UCSD-AML1 (cell line): ENCODE data around the gene SMAD7.

ENCODE experiments used
- DNase-seq: peaks from one replicate; lab custom pipeline; 2025; ENCODE audit not compliant: unreplicated experiment; lab: John Stamatoyannopoulos, UW

The SMAD7 gene

DNA sequence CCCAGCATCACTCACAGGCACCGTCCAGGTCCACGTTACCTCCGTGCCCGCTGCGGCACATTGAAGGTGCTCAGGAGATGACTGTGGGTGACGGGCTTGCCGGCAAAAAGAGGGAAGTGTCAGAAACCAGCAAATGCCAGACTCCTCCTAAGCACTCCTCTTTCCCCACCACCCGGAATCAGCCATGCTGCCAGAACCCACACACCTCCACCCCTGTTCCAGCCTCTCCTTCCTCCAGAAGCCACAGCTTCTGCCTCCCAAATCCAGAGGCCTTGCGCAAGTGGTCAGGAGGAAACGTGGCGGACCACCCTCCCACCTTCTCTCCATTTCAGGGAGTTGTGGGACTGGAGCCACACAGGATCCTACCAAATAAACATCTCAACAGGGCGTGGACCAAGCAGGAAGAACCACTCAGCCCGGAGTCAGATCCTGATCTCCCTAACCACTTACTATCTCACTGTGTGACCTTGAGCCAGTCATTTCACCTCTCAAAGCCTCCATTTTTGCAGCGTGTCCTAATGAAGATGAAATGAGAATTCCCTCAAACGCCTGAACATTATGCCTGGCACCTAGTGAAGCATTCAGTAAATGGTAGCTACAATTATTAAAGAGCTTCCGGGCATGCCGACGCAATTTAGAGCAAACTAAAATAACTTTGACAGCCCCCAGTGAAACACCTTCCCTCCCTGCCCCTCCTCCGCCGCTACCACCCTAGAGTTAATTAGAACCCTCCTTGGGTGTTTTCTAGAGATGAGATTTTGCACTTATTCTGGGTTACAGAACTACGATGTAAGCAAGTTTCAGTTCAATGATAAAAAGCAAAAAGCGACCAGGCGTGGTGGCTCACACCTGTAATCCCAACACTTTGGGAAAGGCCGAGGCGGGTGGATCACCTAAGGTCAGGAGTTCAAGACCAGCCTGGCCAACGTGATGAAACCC, 32.9 kb downstream of the SMAD7 start:
- peak; percentile 58 for DNase-seq

DNA sequence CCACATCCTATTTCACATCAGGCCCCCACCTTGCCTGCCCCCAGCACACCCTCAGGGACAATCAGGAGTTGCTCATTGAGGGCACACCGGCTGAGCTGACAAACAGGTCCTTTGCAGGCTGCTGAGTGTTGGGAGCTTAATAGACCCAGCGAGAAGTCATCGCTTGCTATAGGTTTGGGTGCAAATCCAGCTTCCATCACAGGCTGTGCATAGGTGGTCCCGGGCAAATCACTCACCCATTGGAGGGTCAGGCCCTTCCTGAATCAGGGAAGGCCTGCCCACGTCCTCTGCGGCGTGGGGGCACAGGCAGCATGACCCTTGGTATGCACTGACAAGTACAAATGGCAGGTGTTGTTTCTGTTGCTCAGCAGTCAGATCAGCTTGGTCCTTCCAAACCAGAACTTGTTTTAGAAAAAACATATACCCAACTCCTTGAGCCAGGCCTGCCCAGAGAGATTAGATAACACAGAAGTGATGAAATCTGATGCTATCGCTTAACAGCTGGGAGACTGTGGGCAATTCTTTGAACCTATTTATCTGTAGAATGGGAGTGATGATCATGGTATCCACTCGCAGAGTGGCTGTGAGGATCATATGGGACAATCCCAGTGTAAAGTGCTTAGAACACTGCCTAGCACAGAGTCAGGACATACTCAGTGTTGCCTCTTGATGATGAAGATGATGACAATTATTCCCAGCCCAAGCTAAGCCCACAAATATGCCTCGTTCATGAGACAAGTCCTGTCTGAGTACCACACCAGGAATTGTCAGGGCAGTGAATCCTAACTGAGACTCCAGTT, 34.9 kb downstream of the SMAD7 start:
- DNase-seq: no peak

DNA sequence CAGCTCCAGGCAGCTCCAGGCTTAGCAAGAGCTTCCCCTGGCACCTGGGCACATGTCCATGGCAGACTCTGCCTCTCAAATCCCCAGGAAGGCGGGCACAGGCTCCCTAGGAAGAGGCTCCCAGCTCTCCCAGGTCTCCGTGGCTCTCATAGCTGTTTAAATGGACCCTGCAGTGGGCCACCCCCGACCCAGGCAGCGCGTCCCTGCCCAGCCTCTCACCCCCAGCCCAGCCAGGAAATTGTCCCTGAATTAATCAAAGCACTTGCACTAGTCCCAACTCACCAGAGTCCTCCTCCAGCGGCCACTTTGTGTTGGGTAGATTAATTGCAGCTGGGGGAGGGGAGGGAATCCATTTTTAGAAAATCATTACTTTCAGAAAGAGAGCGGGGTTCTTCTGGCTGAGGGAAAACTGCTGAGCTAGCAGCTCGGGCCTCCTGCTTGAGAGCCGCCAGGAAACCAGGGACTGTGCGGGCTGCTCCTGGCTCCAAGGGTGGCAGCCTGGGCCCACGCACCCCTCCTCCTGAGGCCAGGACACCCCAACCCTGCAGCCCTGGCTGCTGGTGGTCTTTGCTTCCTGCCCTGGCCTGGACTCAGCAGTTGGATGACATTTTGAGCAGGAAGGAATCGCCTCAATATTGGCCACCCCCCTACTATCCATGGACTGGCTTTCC, 36.0 kb downstream of the SMAD7 start:
- no peak for DNase-seq

DNA sequence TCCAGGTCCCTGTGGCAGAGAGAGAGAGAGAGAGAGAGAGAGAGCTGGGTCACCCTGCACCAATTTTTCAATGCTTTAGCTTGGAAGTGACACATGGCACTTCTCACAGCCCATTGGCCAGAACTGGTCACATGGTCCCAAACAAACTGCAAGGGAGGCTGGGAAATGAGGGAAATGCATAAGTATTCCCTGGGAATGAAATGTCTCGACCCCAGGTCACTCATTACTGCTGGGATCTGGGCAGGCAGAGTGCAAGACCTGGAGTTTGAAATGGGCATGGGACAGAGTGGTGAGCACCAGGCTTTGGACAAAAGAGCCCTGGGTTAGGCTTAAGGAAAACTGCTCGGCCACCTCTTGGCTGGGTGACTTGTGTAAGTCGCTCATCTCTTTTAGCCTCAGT, 37.0 kb downstream of the SMAD7 start:
- DNase-seq: no peak

DNA sequence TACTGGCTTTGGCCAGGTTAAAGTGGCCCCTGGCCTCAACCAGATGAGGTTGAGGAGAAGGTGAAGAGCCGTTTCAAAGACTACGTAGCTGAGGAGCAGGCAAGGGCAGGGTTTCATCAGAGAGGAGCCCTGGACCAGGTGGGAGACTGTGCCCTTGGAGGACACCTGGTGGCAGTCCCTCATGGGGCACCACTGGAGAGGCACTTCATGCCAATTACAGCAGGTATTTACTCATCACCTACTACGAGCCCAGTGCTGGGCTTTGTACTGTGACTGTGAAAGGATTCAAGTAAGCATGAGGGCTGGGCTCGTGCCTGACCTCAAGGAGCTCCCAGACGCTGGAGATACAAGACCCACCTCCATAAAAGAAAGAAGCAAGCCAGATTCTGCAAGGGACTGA, 37.6 kb downstream of the SMAD7 start:
- no peak for DNase-seq

DNA sequence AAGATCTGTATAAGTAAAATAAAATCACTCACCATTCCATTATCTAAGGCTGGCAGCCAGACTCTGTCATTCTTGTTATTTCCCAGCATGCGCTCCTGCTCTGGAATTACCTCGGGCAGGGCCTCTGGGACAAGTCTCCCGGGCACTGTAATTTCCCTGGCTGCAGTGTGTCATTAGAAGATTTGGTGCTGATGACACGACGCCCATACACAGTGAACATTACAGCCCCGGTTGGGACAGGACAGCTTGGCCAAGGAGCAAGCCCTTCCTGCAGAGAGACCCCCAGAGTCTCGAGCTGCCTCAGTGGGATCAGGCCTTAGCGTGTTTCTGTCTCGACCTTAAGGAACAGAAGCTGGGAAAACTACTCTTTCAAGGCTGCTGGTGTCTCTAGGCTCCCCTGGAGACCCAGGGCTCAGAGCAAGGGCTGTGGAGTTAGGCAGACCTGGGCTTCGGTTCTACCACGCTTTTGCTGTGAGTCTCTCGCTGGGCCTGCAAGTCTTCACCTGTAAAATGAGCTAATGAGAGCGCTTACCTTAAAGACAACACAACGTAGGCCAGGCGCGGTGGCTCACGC, 39.7 kb downstream of the SMAD7 start:
- no peak for DNase-seq

DNA sequence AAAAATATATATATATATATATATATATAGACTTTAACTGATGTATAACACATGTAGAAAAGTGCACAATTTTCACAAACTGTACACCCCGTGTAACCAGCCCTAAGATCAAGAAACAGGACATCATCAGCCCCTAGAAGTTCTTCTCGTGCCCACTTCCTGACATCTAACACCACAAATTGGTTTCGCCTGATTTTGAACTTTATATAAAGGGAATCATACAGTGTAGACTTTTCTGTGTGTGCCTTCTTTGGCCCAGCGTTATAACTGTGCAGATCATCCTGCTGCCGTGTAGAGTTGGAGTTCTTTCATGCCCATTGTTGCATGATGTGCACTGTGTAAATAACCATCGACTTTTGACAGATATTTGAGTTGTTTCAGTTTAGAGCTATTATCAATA, 41.0 kb downstream of the SMAD7 start:
- DNase-seq: no peak

DNA sequence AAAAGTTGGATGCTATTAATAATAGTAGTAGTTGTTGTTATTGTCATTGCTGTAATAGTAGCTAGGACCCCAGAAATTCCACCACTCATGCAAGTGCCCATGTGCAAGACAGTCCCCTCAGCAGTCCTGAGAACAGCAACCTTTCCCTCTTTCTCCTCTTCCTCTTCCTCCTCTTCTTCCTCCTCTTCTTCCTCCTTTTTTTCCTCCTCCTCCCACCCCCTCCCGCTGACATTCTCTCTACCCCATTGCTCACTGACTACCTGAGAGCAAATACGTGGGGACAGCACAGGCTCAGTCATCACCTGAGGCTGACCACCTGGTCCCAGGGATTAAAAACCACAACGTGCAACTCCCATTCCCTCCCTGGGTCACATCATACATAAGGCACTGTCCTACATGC, 41.8 kb downstream of the SMAD7 start:
- no peak for DNase-seq

DNA sequence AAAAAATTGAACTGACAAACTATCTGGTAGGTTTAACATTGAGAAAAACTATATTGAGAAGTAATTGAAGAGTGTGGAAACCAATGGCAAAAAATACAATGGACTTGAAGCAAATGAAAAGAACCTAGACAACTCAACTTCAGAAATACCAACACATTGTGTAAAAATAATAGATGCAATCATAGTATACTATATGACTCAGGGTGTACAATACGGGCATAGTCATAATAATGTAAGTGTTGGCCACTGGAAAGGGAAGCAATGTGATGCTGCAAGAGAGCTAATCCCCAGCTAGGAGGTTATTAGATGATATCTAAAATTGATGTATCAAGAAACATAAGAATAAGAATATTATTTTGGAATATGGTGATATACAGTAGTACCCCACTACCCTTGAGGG, 45.3 kb downstream of the SMAD7 start:
- no peak for DNase-seq

DNA sequence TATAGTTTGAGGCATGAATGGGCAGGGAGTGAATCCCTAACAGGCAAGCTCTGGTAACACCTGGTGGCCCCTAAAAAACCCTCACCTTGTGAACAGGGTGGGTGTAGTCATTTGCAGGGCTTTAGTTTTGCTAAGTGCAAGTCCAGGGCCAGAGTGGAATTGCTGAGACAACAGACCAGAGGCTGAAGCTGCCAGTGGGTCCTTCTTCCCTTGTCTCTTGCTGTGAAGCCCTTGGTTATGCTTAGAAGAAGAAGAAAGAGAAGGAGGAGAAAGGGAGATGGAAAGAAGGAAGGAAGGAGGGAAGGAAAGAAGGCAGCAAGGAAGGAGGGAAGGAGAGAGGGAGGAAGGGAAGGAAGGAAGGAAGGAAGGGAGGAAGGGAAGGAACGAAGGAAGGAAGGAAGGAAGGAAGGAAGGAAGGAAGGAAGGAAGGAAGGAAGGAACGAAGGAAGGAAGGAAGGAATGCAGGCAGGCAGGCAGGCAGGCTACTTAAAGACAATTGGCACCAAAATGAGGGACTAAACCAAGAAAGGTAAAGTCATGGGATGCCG, 45.8 kb downstream of the SMAD7 start:
- no peak for DNase-seq

DNA sequence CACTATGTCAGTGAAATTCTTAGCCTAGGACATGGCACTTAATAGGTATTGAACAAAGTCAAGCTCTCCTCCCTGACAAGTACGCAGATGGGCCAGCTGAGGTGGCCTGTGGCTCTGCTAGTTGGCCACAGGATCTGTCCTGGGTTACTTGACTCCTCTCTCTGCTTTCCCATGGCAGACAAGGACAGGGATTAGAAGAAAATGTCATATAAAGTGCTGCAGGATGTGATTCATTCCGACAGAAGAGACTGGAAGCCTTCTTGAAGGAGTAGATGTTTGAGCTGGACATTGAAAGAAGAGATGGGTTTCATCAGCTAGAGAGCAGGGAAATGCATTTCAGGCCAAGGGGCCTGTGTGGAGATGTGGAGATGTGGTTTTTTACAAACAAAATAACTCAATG, 46.7 kb downstream of the SMAD7 start:
- no peak for DNase-seq

DNA sequence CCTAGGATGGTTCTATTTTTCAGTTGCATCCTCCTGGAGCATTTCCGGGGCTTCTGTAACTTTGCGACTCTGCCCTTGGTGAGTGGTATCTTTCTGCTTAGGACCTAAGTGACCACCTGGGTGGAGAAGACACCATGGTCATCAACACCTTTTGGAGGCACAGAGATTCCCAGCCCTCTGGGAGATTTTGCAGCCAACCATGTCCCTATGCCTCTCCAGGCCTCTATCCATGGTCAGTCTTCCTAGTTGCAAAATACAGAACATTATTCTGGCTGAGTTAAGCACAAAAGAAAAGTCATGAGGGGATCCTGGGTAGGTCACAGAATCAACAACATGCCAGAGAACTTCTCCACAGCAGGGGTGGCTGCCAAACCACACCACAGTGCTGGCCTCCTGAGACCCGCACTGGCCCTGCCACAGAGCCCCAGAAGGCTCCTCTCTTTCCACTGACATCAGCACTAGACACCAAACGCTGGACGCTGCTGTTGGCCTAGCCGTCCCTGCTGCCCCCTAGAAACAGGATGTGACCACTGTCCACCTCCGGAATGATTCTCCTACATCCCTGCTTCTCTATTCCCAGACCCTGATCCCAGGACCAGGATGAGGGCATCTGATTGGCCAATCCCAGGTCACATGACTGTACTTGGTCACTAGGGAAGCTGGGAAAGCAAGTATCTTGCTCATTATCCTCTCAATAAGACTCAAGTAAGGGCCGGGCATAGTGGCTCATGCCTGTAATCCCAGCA, 47.7 kb downstream of the SMAD7 start:
- no peak for DNase-seq

DNA sequence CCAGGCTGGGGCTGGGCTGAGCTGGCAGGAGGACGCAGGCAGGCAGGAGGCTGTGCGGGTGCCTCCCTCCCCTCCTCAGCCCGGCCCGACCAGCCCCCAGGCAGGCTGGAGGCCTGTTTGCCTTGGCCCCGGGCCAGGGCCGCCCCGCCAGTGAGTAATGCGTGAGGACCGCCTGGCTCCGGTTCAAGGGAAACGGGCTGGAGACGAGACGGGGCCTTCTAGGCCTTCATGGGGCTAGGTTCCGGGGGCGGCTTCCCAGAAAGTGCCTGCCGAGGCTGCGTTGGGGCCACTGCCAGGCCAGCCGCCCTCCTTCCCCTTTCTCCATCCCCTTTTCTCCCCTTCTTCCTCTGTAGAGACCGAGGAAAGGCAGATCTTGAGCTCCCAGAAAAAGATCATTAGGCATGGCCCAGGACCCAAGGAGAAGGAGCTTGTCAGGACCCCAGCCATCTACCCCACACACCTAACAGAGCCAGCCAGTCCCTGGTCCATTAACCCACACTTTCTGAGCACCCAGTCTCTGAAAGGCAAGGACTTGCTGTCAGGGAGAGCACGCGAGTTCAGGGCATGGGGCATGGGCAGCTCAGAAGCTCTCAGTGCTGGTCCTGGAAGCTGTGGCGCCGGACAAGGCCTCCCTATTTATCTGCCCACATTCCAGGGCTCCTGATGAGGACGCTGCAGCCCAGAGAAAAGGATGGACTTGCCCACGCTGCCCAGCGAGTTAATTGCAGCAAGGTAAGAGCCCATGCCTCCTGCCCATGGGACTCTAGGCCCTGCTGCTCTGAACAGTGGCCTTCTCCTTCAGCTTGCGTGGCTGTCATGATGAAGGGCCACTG, 48.5 kb downstream of the SMAD7 start:
- peak; percentile 72 for DNase-seq

DNA sequence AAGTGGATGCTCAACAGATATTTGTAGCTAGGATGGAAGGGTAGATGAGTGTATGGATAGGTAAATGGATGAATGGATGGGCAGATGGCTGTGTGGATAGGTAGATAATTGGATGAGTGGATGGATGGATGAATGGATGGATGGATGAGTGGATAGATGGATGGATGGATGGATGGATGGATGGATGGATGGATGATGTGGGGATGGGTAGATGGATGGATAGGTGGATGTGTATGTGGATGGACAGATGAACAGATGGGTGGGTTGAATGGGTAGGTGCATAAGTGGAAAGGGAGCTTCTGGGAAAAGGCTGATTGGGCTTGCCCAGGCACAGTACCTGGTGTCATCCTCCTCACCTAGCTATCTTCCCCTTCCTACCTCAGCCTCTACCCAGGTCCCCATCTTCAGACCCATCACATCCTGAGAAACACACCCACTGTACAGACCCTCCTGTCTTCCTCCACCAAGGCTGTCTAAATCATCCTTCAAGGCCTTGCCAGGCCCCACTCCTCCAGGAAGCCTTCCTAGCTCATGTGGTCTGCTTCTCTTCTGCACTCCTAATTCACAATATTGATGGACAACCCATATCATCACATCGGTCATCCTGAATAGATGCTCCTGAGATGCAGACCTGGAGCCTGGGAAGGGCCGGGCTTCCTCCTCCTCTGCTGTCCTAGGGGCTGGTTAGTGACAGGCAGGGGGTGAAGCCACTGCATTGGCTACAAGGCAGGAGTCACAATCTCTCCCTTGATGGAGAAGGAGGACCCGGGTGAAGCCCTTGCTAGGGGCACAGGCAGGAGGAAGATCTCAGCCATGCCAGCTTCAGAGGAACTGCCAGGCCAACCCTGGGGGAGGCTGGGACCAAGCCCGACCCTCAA, 49.4 kb downstream of the SMAD7 start:
- no peak for DNase-seq

DNA sequence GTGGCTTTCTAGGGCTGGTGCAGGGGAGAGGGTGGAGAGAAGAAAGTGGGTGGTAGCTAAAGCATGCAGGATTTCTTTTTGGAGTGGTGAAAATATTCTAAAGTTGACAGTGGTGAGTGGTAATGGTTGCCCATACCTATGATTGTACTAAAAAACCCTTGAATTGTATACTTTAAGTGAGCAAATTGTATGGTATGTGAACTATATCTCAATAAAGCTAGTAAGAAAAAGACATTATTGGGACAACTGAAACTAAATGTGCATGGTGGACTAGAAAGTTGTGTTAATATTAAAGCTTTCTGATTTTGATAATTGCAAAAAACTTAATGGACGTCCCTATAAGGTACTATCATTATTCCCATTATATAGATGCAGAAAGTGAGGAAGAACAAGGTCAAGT, 50.3 kb downstream of the SMAD7 start:
- no peak for DNase-seq

DNA sequence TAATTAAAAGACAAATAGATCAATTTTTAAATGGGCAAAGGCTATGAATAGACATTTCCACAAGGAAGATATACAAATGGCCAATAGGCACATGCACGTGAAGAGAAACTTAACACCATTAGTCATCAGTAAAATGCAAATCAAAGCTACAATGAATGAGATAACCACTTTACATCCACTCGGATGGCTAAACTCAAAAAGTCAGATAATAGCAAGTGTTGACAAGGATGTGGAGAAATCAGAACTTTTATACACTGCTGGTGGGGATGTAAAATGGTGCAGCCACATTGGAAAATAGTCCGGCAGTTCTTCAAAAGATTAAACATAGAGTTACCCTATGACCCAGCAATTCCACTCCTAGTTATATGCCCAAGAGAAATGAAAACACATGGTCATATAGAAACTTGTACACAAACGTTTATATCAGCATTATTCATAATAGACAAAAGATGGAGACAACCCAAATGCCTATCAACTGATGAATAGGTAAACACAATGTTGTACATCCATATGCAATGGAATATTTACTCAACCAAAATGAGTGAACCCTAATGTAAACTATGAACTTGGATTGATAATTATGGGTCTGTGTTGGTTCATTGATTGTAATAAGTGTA, 51.1 kb downstream of the SMAD7 start:
- no peak for DNase-seq

DNA sequence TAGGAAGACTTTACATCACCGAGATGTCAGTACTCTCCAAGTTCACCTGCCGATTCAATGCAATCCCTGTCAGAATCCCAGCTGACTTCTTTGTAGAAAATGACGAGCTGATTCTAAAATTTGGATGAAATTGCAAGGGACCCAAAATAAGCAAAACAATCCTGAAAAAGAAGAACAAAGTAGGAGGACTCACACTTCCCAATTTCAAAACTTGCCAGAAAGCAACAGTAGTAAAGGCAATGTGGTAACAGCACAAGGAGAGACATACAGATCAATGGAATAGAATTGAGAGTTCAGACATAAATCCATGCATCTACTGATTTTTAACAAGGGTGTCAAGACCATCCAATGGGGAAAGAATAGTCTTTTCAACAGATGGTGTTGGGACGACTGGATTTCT, 52.2 kb downstream of the SMAD7 start:
- DNase-seq: no peak

DNA sequence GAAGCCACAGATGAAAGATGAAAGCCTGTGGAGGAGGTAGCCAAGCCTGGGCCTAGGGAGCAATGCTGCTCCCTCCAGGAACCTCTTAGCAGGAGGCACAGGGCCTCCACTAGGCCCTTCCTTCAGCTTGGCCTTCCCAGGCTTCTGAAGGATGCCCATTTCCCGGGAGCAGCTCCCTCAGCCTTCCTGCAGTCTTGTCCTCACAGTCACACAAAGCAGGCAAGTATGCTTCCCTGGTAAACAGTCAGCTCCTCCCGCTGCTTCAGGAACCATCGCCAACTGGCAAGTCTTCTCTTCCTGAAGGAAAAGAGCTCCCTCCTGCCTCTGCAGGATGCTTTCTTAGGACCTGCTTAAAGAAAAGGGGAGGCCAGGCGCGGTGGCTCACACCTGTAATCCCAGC, 53.2 kb downstream of the SMAD7 start:
- DNase-seq: no peak
